ENCODE results near the gene AKAP9.

DNA sequence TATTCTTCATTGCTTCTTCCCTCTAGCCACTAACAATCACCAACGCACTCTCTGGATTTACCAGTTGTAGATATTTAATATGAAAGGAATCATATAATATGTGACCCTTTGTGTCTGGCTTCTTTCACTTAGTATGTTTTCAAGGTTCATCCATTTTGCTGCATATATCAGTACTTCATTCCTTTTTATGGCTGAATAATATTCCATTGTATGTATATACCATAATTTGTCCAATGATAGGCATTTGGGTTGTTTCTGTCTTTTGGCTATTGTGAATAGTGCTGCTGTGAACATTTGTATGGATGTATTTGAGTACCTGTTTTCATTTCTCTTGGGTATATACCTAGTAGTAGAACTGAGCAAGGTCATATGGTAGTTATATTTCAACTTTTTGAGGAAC lies 7.3 kb downstream of the AKAP9 start:
- TF ChIP-seq, protein P1, sequence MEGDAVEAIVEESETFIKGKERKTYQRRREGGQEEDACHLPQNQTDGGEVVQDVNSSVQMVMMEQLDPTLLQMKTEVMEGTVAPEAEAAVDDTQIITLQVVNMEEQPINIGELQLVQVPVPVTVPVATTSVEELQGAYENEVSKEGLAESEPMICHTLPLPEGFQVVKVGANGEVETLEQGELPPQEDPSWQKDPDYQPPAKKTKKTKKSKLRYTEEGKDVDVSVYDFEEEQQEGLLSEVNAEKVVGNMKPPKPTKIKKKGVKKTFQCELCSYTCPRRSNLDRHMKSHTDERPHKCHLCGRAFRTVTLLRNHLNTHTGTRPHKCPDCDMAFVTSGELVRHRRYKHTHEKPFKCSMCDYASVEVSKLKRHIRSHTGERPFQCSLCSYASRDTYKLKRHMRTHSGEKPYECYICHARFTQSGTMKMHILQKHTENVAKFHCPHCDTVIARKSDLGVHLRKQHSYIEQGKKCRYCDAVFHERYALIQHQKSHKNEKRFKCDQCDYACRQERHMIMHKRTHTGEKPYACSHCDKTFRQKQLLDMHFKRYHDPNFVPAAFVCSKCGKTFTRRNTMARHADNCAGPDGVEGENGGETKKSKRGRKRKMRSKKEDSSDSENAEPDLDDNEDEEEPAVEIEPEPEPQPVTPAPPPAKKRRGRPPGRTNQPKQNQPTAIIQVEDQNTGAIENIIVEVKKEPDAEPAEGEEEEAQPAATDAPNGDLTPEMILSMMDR (IDR thresholded peaks at IDR 0.05), result no peak
- no peak for TF ChIP-seq POLR2A (IDR thresholded peaks at IDR 0.05)

All from Peyer's patch (tissue), 4 donors.